Measurements from ENCODE around the gene SPTY2D1.

DNA sequence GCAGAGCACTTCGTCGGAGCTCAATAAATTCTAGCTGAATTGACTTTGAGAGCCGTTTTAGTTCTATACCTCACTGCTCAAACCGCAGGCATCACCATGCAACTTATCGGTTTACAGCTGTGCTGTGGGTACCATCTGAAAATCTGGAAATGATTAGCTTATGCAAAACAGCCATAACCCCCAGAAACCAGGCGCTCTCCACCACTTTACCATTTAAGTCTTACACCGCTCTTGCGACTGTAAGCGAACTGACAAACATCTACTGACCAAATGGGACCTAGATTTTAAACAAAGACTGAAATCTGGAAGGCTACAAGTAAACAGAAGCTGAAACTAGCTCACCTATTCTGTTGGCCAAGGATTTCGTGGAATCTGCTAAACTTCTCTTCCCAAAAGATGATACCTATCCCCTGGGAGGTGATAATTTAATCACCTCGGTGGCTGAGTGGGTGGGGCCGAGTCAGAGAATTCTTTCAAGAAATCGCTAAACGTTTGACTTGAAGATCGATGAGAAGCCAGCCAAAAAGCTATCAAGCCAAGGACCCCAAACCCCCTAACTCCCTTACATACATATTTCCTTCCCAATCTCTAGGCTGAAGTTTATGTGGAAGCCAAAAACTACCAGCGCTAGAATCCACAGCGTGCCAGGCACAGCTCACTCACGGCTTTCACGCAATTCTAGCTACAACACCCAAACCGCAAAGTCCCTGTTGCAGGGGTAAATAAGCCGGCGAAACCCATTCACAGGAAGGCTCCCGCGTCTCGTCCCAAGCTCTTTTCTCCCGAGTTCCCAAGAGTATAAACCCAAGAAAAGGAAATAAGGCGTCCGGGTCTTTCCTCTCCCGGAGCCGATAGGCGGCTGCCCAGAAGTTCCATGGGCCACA, 644 bp downstream of the SPTY2D1 start:
- TF ChIP-seq, protein P1, sequence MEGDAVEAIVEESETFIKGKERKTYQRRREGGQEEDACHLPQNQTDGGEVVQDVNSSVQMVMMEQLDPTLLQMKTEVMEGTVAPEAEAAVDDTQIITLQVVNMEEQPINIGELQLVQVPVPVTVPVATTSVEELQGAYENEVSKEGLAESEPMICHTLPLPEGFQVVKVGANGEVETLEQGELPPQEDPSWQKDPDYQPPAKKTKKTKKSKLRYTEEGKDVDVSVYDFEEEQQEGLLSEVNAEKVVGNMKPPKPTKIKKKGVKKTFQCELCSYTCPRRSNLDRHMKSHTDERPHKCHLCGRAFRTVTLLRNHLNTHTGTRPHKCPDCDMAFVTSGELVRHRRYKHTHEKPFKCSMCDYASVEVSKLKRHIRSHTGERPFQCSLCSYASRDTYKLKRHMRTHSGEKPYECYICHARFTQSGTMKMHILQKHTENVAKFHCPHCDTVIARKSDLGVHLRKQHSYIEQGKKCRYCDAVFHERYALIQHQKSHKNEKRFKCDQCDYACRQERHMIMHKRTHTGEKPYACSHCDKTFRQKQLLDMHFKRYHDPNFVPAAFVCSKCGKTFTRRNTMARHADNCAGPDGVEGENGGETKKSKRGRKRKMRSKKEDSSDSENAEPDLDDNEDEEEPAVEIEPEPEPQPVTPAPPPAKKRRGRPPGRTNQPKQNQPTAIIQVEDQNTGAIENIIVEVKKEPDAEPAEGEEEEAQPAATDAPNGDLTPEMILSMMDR (IDR thresholded peaks at IDR 0.05) = no peak
- TF ChIP-seq, protein P2, sequence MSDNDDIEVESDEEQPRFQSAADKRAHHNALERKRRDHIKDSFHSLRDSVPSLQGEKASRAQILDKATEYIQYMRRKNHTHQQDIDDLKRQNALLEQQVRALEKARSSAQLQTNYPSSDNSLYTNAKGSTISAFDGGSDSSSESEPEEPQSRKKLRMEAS (IDR thresholded peaks at IDR 0.05; ENCODE audit: low read depth) = no peak
- TF ChIP-seq RXRA (IDR thresholded peaks at IDR 0.05; ENCODE audit: borderline replicate concordance, low read depth) (no peak), CHD2 (IDR thresholded peaks at IDR 0.05; ENCODE audit: low read length, partially characterized antibody) (no peak)

Data from SK-N-SH (cell line).